Loucy (cell line): ENCODE results near the gene ANO6.

Experiments used
- H2AFZ ChIP-seq: fragments of 200-600 bp; sonication (generic); 2 replicates; pipeline ENCODE4 v1.6.0; 2016; ENCODE audit warnings: antibody characterized with exemption, mild to moderate bottlenecking, low read length, moderate library complexity
- H3F3A ChIP-seq: fragments of 200-600 bp; 2 replicates; pipeline ENCODE4 v1.6.0; 2016; ENCODE audit warnings: antibody characterized with exemption, low read depth, mild to moderate bottlenecking
- H3K27me3 ChIP-seq: fragments of 200-600 bp; sonication (generic); 2 replicates; pipeline ENCODE4 v1.6.1; 2014; ENCODE audit warnings: low read length, mild to moderate bottlenecking; ENCODE audit not compliant: insufficient read depth, poor library complexity, severe bottlenecking
- H3K36me3 ChIP-seq: fragments of 200-600 bp; sonication (generic); 2 replicates; pipeline ENCODE4 v1.6.1; 2016; ENCODE audit warnings: low read length; ENCODE audit not compliant: insufficient read depth
- H3K4me1 ChIP-seq: fragments of 200-600 bp; sonication (generic); 2 replicates; pipeline ENCODE4 v1.5.1; 2014; ENCODE audit warnings: low read length, mild to moderate bottlenecking; ENCODE audit not compliant: insufficient read depth, poor library complexity, severe bottlenecking
- H3K4me2 ChIP-seq: fragments of 200-600 bp; sonication (generic); 2 replicates; pipeline ENCODE4 v1.6.0; 2014; ENCODE audit warnings: antibody characterized with exemption, low read length, low read depth, mild to moderate bottlenecking; ENCODE audit not compliant: poor library complexity, severe bottlenecking
- H3K4me3 ChIP-seq: fragments of 200-600 bp; sonication (generic); 2 replicates; pipeline ENCODE4 v1.5.1; 2014; ENCODE audit warnings: low read length, mild to moderate bottlenecking, mixed read lengths; ENCODE audit not compliant: poor library complexity, severe bottlenecking
- H3K79me2 ChIP-seq: fragments of 200-600 bp; sonication (generic); 2 replicates; pipeline ENCODE4 v1.6.1; 2014; ENCODE audit warnings: low read length; ENCODE audit not compliant: insufficient read depth
- H3K9ac ChIP-seq: fragments of 200-600 bp; sonication (generic); 2 replicates; pipeline ENCODE4 v1.6.0; 2014; ENCODE audit warnings: mild to moderate bottlenecking, low read depth, low read length, moderate library complexity; ENCODE audit not compliant: poor library complexity, severe bottlenecking
- H3K9me2 ChIP-seq: fragments of 200-600 bp; sonication (generic); replicated peaks from 2 replicates; pipeline ENCODE4 v1.6.1; 2016; ENCODE audit warnings: low read depth, low read length, mixed read lengths
- H3K9me3 ChIP-seq: fragments of 200-600 bp; sonication (generic); 2 replicates; pipeline ENCODE4 v1.6.1; 2014; ENCODE audit warnings: mild to moderate bottlenecking, antibody characterized with exemption, low read length, low read depth; ENCODE audit not compliant: insufficient read depth
- H4K20me1 ChIP-seq: fragments of 200-600 bp; sonication (generic); 2 replicates; pipeline ENCODE4 v1.6.0; 2014; ENCODE audit warnings: antibody characterized with exemption, low read length, mild to moderate bottlenecking; ENCODE audit not compliant: insufficient read depth, poor library complexity, severe bottlenecking
- CTCF ChIP-seq: fragments of 200-600 bp; sonication (generic); conservative IDR thresholded peaks from 2 replicates; pipeline ENCODE4 v1.5.1; 2014; ENCODE audit warnings: mild to moderate bottlenecking, antibody characterized with exemption, low read length
- EZH2phosphoT487 ChIP-seq: fragments of 200-600 bp; IDR thresholded peaks from 2 replicates; pipeline ENCODE4 v1.6.1; 2018; ENCODE audit warnings: antibody characterized with exemption, mild to moderate bottlenecking, moderate library complexity, borderline replicate concordance

The ANO6 gene

GRCh38 chr12:45331552-45331951, 115.7 kb downstream of the ANO6 start:
- Histone ChIP-seq H3K9ac (no peak overlapping the region), H3K27me3 (no peaks in the 10 kb centered on the region), H3F3A (no peaks in the 10 kb centered on the region), H3K4me1 (peaks cover 13% of the 10 kb centered on the region), H3K4me3 (no peak overlapping the region), H3K79me2 (no peaks in the 10 kb centered on the region), H2AFZ (no peak overlapping the region), H3K9me2 (no peaks in the 10 kb centered on the region), H3K36me3 (peaks cover 27% of the 10 kb centered on the region; the same call in 1 of the 2 replicates), H4K20me1 (no peaks in the 10 kb centered on the region), H3K4me2 (no peak overlapping the region), H3K9me3 (no peaks in the 10 kb centered on the region)
- TF ChIP-seq CTCF (no peak), EZH2phosphoT487 (no peak)

GRCh38 chr12:45334396-45334795, 118.5 kb downstream of the ANO6 start:
- H3K9ac ChIP-seq: no peak overlapping the region
- no peak overlapping the region for H3K4me3 ChIP-seq
- no peak for TF ChIP-seq CTCF
- no peak for TF ChIP-seq EZH2phosphoT487
- no peaks in the 10 kb centered on the region for H3K9me2 ChIP-seq
- peaks cover 27% of the 10 kb centered on the region; the same call in 1 of the 2 replicates for H3K36me3 ChIP-seq
- no peak overlapping the region for H3K4me2 ChIP-seq
- H3F3A ChIP-seq: no peaks in the 10 kb centered on the region
- no peaks in the 10 kb centered on the region for H3K27me3 ChIP-seq
- no peaks in the 10 kb centered on the region for H3K79me2 ChIP-seq
- no peaks in the 10 kb centered on the region for H3K4me1 ChIP-seq
- H3K9me3 ChIP-seq: no peaks in the 10 kb centered on the region
- H4K20me1 ChIP-seq: no peaks in the 10 kb centered on the region
- no peak overlapping the region for H2AFZ ChIP-seq

- Histone ChIP-seq H3K79me2 (no peaks in the 10 kb centered on the region), H3F3A (no peaks in the 10 kb centered on the region), H2AFZ (no peak overlapping the region), H3K9me3 (no peaks in the 10 kb centered on the region), H4K20me1 (no peaks in the 10 kb centered on the region), H3K9me2 (no peaks in the 10 kb centered on the region), H3K4me1 (no peaks in the 10 kb centered on the region), H3K4me2 (no peak overlapping the region), H3K27me3 (no peaks in the 10 kb centered on the region), H3K9ac (no peak overlapping the region), H3K4me3 (no peak overlapping the region), H3K36me3 (peaks cover 27% of the 10 kb centered on the region; the same call in 1 of the 2 replicates)
- TF ChIP-seq EZH2phosphoT487 (no peak), CTCF (no peak)
These were observed 120.4 kb downstream of the ANO6 start for GRCh38 chr12:45336331-45336730.
